SJSA1 (cell line): ENCODE data around the gene FAM117B. TPM values are rescaled to one million over a fixed set of nuclear protein-coding genes. Genes with fewer than 3 reads are reported as not detected.
"Not testable (repeated sequence)": the region's sequence is repeated elsewhere in the genome, so short reads cannot be mapped to it uniquely, and the experiment has no call there.

ENCODE experiments used
- DNase-seq, 2 experiments: peaks; one replicate each; pipeline ENCODE4 v3.0.0-alpha.2; 2015 to 2020; ENCODE audit warnings: low spot score in 2 of 2, low read depth in 1 of 2
- H3K27ac ChIP-seq: fragments of 250-450 bp; sonication (Bioruptor Pico); 2 replicates; pipeline ENCODE4 v1.5.1; 2020; ENCODE audit warnings: mild to moderate bottlenecking, moderate library complexity
- H3K27me3 ChIP-seq: fragments of 250-450 bp; sonication (Bioruptor Pico); replicated peaks from 2 replicates; pipeline ENCODE4 v1.5.1; 2020; ENCODE audit warnings: mild to moderate bottlenecking, moderate library complexity
- H3K36me3 ChIP-seq: fragments of 250-450 bp; sonication (Bioruptor Pico); 2 replicates; pipeline ENCODE4 v1.5.1; 2020; ENCODE audit warnings: mild to moderate bottlenecking
- H3K4me1 ChIP-seq: fragments of 250-450 bp; sonication (Bioruptor Pico); replicated peaks from 2 replicates; pipeline ENCODE4 v1.6.1; 2021; ENCODE audit warnings: mild to moderate bottlenecking
- H3K4me3 ChIP-seq: fragments of 250-450 bp; sonication (Bioruptor Pico); 2 replicates; pipeline ENCODE4 v1.5.1; 2020; ENCODE audit warnings: mild to moderate bottlenecking
- H3K9me3 ChIP-seq: fragments of 250-450 bp; sonication (Bioruptor Pico); replicated peaks from 2 replicates; pipeline ENCODE4 v1.5.1; 2020; ENCODE audit warnings: mild to moderate bottlenecking
- total RNA-seq: library from RNA; depleted of rRNA; stranded (reverse); fragments of >200 nt; shearing (Covaris generic); gene quantifications from 2 replicates; pipeline ENCODE4 v1.2.3, GENCODE V29; 2014

The FAM117B gene
- total RNA-seq, 1 experiment from 2014 or later = 0.26 TPM

DNA sequence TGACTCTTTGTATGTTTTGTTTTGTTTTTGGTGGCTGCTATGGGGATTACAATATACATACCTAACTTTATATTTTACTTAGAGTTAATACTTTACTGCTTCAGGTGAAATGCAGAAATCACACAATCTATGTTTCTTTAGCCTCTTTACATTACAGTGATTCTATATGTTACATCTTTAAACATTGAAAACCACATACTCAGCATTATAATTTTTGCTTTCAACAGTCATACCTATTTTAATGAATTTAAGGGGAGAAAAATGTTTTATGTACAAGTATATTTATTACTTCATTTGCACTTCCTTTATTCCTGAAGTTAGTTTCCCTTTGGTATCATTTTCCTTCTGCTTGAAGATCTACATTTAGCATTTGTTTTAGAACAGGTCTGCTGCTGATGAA lies 23.1 kb downstream of the FAM117B start:
- H3K27me3 ChIP-seq = no peaks in the 10 kb centered on the region
- no peaks in the 10 kb centered on the region for H3K36me3 ChIP-seq
- H3K4me3 ChIP-seq = no peak overlapping the region
- H3K4me1 ChIP-seq = no peaks in the 10 kb centered on the region
- H3K27ac ChIP-seq = no peak overlapping the region
- DNase-seq = no peak
- H3K9me3 ChIP-seq = no peaks in the 10 kb centered on the region

- no peaks in the 10 kb centered on the region for H3K27me3 ChIP-seq
- H3K9me3 ChIP-seq = no peaks in the 10 kb centered on the region
- H3K4me1 ChIP-seq = no peaks in the 10 kb centered on the region
- no peak for DNase-seq
- no peak overlapping the region for H3K27ac ChIP-seq
- H3K4me3 ChIP-seq = no peak overlapping the region
- no peaks in the 10 kb centered on the region for H3K36me3 ChIP-seq
Observed at GRCh38 chr2:202660796-202661195, 26.0 kb downstream of the FAM117B start.

GRCh38 chr2:202669841-202670240 lies 35.1 kb downstream of the FAM117B start:
- no peak overlapping the region for H3K4me3 ChIP-seq
- no peaks in the 10 kb centered on the region for H3K36me3 ChIP-seq
- no peaks in the 10 kb centered on the region for H3K4me1 ChIP-seq
- DNase-seq = no peak
- H3K9me3 ChIP-seq = no peaks in the 10 kb centered on the region
- no peaks in the 10 kb centered on the region for H3K27me3 ChIP-seq
- no peak overlapping the region for H3K27ac ChIP-seq

DNA sequence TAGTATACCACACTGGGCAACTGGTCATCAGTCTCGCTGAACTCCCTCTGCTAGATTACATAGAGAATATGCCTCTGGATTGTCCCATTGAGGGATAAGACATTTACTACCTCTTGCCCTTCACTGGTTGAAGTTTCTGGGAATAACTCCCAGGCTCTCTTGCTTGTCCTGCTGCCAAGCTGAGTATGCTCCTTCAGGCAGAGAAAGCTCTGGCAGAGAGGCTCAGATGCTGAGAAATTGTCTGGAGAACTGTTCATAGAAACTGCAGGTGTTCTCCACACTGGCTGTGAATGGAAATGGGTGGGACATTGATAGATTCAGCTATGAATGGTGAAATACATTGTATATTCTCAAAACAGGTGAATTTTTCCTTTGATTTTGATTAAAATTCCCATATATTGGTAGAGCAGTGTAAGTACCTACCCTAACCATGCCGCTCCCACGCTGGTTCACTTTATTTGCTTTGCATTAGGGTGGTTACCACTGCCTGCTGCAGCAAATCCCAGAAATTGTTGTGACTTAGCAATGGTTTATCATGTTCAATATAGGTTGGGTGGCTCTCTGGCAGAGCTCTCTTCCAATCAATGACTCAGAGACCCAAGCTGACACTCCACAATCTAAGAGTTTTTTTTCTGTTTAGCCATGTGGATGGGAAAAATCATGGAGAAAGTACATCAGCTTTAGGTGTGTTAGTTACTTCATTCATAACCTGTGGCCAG lies 36.7 kb downstream of the FAM117B start:
- Histone ChIP-seq H3K27me3 (no peaks in the 10 kb centered on the region), H3K36me3 (no peaks in the 10 kb centered on the region), H3K4me1 (no peaks in the 10 kb centered on the region), H3K9me3 (no peaks in the 10 kb centered on the region), H3K27ac (no peak overlapping the region), H3K4me3 (no peak overlapping the region)
- no peak for DNase-seq

- H3K4me1 ChIP-seq, DNase-seq, H3K9me3 ChIP-seq, H3K27me3 ChIP-seq, H3K27ac ChIP-seq, H3K36me3 ChIP-seq, H3K4me3 ChIP-seq: not testable (repeated sequence)
Observed at GRCh38 chr2:202675097-202675496, 40.3 kb downstream of the FAM117B start.

- no peak for DNase-seq
- Histone ChIP-seq H3K4me1 (no peaks in the 10 kb centered on the region), H3K27me3 (no peaks in the 10 kb centered on the region), H3K36me3 (no peaks in the 10 kb centered on the region), H3K9me3 (peaks cover 4% of the 10 kb centered on the region; the same call in 1 of the 2 replicates), H3K27ac (no peak overlapping the region), H3K4me3 (no peak overlapping the region)
Observed at GRCh38 chr2:202679980-202680379, 45.2 kb downstream of the FAM117B start.

DNA sequence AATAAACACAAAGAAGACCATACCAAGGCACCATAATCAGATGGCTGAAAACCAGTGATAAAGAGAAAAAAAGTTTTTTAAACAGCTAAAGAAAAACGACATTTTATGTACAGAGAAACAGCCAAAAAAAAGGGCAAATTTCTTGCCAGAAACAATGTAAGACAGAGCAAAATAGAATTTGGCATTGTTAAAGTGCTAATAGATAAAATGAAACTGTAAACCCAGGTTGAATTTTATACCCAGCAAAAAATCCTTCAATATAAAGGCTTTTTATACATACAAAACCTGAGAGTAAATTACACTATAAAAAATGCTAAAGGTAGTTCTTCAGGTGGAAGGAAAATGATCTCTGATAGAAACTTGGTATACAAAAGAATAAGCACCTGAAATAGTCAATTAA lies 45.7 kb downstream of the FAM117B start:
- Histone ChIP-seq H3K27me3 (no peaks in the 10 kb centered on the region), H3K4me3 (no peak overlapping the region), H3K4me1 (no peaks in the 10 kb centered on the region), H3K9me3 (peaks cover 4% of the 10 kb centered on the region; the same call in 1 of the 2 replicates), H3K36me3 (no peaks in the 10 kb centered on the region), H3K27ac (no peak overlapping the region)
- DNase-seq = no peak

DNA sequence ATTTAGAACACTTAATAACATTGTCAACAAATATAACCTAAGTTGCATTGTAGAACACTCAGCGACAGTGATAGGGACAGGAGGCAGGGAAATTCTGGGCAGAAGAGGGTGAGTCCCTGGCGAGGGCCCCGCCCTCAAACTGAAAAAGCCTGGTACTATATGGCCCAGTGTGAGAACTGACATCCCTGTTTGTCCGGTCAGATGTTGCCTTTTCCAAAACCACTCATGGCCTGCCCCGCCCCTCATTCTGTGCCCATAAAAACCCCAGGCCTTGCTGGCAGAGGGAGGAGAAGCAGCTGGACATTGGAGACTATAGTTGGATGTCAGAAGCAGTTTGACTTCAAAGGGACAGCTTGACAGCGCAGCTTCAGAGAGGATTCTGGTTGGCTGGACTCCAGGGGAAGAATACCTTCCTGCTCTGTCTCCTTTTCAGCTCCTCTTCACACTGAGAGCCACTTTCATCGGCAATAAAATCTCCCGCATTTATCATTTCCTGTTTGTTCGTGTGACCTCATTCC lies 47.0 kb downstream of the FAM117B start:
- Histone ChIP-seq H3K27ac (no peak overlapping the region), H3K9me3 (peaks cover 4% of the 10 kb centered on the region; the same call in 1 of the 2 replicates), H3K27me3 (no peaks in the 10 kb centered on the region), H3K4me1 (no peaks in the 10 kb centered on the region), H3K36me3 (no peaks in the 10 kb centered on the region), H3K4me3 (no peak overlapping the region)
- DNase-seq = no peak

DNA sequence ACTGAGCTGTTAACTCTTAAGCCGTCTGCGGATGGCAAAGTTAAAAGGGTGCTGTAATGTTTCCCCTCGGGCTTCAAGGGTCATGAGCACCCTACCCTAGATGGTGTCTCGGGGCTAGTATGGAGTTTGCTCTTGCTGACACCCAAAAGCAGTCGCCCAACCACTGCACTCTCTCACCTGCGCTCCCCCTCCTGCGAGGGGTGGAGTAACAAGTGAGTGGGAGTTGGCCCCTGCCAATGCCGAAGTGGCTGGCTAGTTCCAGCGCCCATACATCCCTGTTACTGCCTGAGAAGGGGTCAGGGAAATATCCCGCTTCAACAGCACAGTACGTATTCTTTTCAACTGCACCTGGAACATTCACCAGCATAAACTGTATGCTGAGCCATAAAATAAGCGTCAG lies 47.5 kb downstream of the FAM117B start:
- H3K36me3 ChIP-seq = no peaks in the 10 kb centered on the region
- no peak overlapping the region for H3K27ac ChIP-seq
- no peak for DNase-seq
- peaks cover 4% of the 10 kb centered on the region; the same call in 1 of the 2 replicates for H3K9me3 ChIP-seq
- H3K4me1 ChIP-seq = no peaks in the 10 kb centered on the region
- no peak overlapping the region for H3K4me3 ChIP-seq
- H3K27me3 ChIP-seq = no peaks in the 10 kb centered on the region

- no peak for DNase-seq
- Histone ChIP-seq H3K9me3 (no peaks in the 10 kb centered on the region), H3K4me3 (no peak overlapping the region), H3K4me1 (no peaks in the 10 kb centered on the region), H3K36me3 (no peaks in the 10 kb centered on the region), H3K27me3 (no peaks in the 10 kb centered on the region), H3K27ac (no peak overlapping the region)
Observed at GRCh38 chr2:202687276-202687675, 52.5 kb downstream of the FAM117B start.

DNA sequence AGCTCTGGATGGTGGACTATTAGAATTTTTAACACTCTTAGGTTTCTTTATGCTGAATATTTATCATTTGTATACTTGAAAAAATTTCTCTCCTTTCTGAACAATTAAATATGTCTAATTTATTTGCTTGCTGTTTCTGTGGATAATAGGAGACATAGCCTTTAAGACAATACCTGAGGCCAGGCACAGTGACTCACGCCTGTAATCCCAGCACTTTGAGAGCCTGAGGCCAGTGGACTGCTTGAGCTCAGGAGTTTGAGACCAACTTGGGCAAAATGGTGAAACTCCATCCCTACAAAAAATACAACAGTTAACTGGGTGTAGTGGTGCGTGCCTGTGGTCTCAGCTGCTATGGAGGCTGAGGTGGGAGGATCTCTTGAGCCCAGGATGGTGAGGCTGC lies 54.7 kb downstream of the FAM117B start:
- H3K4me1 ChIP-seq = no peaks in the 10 kb centered on the region
- no peaks in the 10 kb centered on the region for H3K36me3 ChIP-seq
- no peak for DNase-seq
- no peaks in the 10 kb centered on the region for H3K27me3 ChIP-seq
- H3K4me3 ChIP-seq = no peak overlapping the region
- H3K9me3 ChIP-seq = no peaks in the 10 kb centered on the region
- no peak overlapping the region for H3K27ac ChIP-seq

- Histone ChIP-seq H3K36me3 (no peaks in the 10 kb centered on the region), H3K4me1 (no peaks in the 10 kb centered on the region), H3K27me3 (no peaks in the 10 kb centered on the region), H3K9me3 (no peaks in the 10 kb centered on the region), H3K27ac (no peak overlapping the region), H3K4me3 (no peak overlapping the region)
- no peak for DNase-seq
Observed at GRCh38 chr2:202689898-202690297, 55.1 kb downstream of the FAM117B start.

GRCh38 chr2:202690321-202690900 lies 55.6 kb downstream of the FAM117B start:
- no peak for DNase-seq

DNA sequence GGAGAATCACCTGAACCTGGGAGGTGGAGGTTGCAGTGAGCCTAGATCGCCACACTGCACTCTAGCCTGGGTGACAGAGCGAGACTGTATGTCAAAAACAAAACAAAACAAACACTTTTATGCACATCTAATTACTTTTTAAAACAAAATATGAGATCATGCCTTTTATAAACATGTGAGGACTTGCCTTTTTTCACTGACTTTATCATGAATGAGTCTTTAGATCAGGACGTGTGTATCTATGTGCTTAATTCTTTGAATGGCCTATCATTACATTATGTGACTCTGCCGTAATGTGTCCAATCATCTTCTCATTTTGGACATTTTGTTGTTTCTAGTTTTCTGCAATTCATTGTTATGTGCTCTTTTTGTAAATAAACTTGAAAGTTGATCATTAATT lies 58.7 kb downstream of the FAM117B start:
- Histone ChIP-seq H3K9me3 (no peaks in the 10 kb centered on the region), H3K27ac (no peak overlapping the region), H3K4me3 (no peak overlapping the region), H3K27me3 (no peaks in the 10 kb centered on the region), H3K36me3 (no peaks in the 10 kb centered on the region), H3K4me1 (no peaks in the 10 kb centered on the region)
- no peak for DNase-seq

More at GRCh38 chr2:202690321-202690900, 55.6 kb downstream of the FAM117B start:
- Histone ChIP-seq H3K27ac (no peak overlapping the region), H3K9me3 (no peaks in the 10 kb centered on the region), H3K36me3 (no peaks in the 10 kb centered on the region), H3K4me1 (no peaks in the 10 kb centered on the region), H3K27me3 (no peaks in the 10 kb centered on the region), H3K4me3 (no peak overlapping the region)
